Testis (tissue), 2 donors: ENCODE measurements around the gene ALOX5AP.

Experiments used
- POLR2A ChIP-seq: fragments of 450-650 bp; IDR thresholded peaks from one replicate; pipeline ENCODE4 v1.6.1; 2017; ENCODE audit warnings: antibody characterized with exemption, mild to moderate bottlenecking, moderate library complexity
- TF ChIP-seq, protein P1 (sequence below), 3 experiments: fragments of 450-650 bp in 2 of 3; fragments of 200-600 bp in 1 of 3; sonication (generic) in 1 of 3; IDR thresholded peaks; one replicate each; pipeline ENCODE4 v1.5.1; 2016 to 2019; ENCODE audit warnings: antibody characterized with exemption in 3 of 3, mild to moderate bottlenecking in 2 of 3, moderate library complexity in 1 of 3

DNA sequence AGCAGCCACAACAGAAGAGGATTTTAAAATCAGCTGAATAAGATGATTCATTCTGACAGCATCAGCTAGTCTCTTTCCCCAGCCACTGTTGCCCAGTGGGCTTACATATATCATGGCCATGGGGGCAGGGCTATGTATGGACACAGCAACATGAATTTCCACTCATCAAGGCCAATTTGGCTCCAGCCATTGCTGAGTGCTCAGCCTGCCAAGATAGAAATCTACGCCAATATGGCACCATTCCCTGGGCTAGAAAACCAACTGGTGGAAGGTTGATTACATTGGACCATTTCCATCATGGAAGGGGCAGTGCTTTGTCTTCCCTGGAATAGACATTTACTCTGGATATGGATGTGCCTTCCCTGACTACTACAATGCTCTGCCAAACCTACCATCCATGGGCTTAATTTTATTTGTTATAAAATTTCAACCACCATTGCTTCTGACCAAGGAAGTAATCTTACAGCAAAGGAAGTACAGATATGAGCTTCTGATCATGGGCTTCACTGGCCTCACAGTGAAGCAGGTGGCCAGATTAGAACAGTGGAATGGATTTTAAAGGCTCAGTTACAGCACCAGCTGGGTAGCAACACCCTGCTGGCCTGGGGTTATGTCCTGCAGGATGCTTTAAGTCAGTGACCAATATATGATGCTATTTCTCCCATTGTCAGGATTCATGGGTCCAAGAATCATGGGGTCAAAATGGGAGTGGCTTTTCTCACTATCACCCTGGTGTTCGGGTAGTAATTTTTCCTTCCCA, 9.8 kb upstream of the ALOX5AP start:
- TF ChIP-seq, protein P1, sequence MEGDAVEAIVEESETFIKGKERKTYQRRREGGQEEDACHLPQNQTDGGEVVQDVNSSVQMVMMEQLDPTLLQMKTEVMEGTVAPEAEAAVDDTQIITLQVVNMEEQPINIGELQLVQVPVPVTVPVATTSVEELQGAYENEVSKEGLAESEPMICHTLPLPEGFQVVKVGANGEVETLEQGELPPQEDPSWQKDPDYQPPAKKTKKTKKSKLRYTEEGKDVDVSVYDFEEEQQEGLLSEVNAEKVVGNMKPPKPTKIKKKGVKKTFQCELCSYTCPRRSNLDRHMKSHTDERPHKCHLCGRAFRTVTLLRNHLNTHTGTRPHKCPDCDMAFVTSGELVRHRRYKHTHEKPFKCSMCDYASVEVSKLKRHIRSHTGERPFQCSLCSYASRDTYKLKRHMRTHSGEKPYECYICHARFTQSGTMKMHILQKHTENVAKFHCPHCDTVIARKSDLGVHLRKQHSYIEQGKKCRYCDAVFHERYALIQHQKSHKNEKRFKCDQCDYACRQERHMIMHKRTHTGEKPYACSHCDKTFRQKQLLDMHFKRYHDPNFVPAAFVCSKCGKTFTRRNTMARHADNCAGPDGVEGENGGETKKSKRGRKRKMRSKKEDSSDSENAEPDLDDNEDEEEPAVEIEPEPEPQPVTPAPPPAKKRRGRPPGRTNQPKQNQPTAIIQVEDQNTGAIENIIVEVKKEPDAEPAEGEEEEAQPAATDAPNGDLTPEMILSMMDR (IDR thresholded peaks at IDR 0.05) = no peak
- no peak for TF ChIP-seq POLR2A
